Rectal smooth muscle tissue (tissue), 1 donor: ENCODE data around the gene GRIP1.

Source experiments
- H3K27ac ChIP-seq: one replicate; pipeline ENCODE4 v1.7.0; 2013; ENCODE audit warnings: low read depth, low read length, inconsistent platforms
- H3K27me3 ChIP-seq: one replicate; pipeline ENCODE4 v1.7.0; 2013; ENCODE audit warnings: low read length; ENCODE audit not compliant: control insufficient read depth, insufficient read depth
- H3K36me3 ChIP-seq: one replicate; pipeline ENCODE4 v1.7.0; 2013; ENCODE audit warnings: low read length; ENCODE audit not compliant: control insufficient read depth, insufficient read depth
- H3K4me1 ChIP-seq: one replicate; pipeline ENCODE4 v1.7.0; 2013; ENCODE audit warnings: low read length; ENCODE audit not compliant: control insufficient read depth, insufficient read depth
- H3K4me3 ChIP-seq: one replicate; pipeline ENCODE4 v1.7.0; 2013; ENCODE audit warnings: low read length
- H3K9ac ChIP-seq: one replicate; pipeline ENCODE4 v1.7.0; 2013; ENCODE audit warnings: low read length

GRIP1 gene

GRCh38 chr12:66602483-66603143 lies 76.3 kb downstream of the GRIP1 start:
- Histone ChIP-seq H3K27ac (no peak overlapping the region), H3K9ac (no peak overlapping the region), H3K27me3 (no peaks in the 10 kb centered on the region), H3K4me1 (no peaks in the 10 kb centered on the region), H3K4me3 (no peak overlapping the region), H3K36me3 (no peaks in the 10 kb centered on the region)

GRCh38 chr12:66600903-66601302 lies 78.0 kb downstream of the GRIP1 start:
- H3K36me3 ChIP-seq = no peaks in the 10 kb centered on the region
- no peaks in the 10 kb centered on the region for H3K4me1 ChIP-seq
- H3K27me3 ChIP-seq = no peaks in the 10 kb centered on the region
- H3K27ac ChIP-seq = no peak overlapping the region
- H3K9ac ChIP-seq = no peak overlapping the region
- H3K4me3 ChIP-seq = no peak overlapping the region

- H3K27me3 ChIP-seq = no peaks in the 10 kb centered on the region
- H3K4me3 ChIP-seq = no peak overlapping the region
- no peak overlapping the region for H3K9ac ChIP-seq
- no peaks in the 10 kb centered on the region for H3K36me3 ChIP-seq
- no peak overlapping the region for H3K27ac ChIP-seq
- H3K4me1 ChIP-seq = no peaks in the 10 kb centered on the region
Measured at GRCh38 chr12:66599816-66600215, 79.1 kb downstream of the GRIP1 start.

- H3K9ac ChIP-seq = no peak overlapping the region
- H3K27me3 ChIP-seq = no peaks in the 10 kb centered on the region
Measured at GRCh38 chr12:66598608-66599007, 80.3 kb downstream of the GRIP1 start.

GRCh38 chr12:66598079-66598478 lies 80.8 kb downstream of the GRIP1 start:
- no peak overlapping the region for H3K9ac ChIP-seq
- H3K27ac ChIP-seq = no peak overlapping the region
- H3K4me1 ChIP-seq = no peaks in the 10 kb centered on the region
- H3K4me3 ChIP-seq = no peak overlapping the region
- no peaks in the 10 kb centered on the region for H3K36me3 ChIP-seq
- H3K27me3 ChIP-seq = no peaks in the 10 kb centered on the region

More at GRCh38 chr12:66598608-66599007, 80.3 kb downstream of the GRIP1 start:
- Histone ChIP-seq H3K4me1 (no peaks in the 10 kb centered on the region), H3K36me3 (no peaks in the 10 kb centered on the region), H3K4me3 (no peak overlapping the region), H3K27ac (no peak overlapping the region)

GRCh38 chr12:66596199-66596598 lies 82.7 kb downstream of the GRIP1 start:
- H3K4me3 ChIP-seq = no peak overlapping the region
- H3K4me1 ChIP-seq = no peaks in the 10 kb centered on the region
- no peaks in the 10 kb centered on the region for H3K36me3 ChIP-seq
- H3K9ac ChIP-seq = no peak overlapping the region
- no peak overlapping the region for H3K27ac ChIP-seq
- H3K27me3 ChIP-seq = no peaks in the 10 kb centered on the region

GRCh38 chr12:66594688-66595087 lies 84.2 kb downstream of the GRIP1 start:
- H3K36me3 ChIP-seq = no peaks in the 10 kb centered on the region
- H3K9ac ChIP-seq = no peak overlapping the region
- no peak overlapping the region for H3K4me3 ChIP-seq
- no peak overlapping the region for H3K27ac ChIP-seq
- no peaks in the 10 kb centered on the region for H3K27me3 ChIP-seq
- H3K4me1 ChIP-seq = no peaks in the 10 kb centered on the region

GRCh38 chr12:66590275-66590985 lies 88.4 kb downstream of the GRIP1 start:
- Histone ChIP-seq H3K27me3 (no peaks in the 10 kb centered on the region), H3K9ac (no peak overlapping the region), H3K4me3 (no peak overlapping the region), H3K27ac (no peak overlapping the region), H3K4me1 (no peaks in the 10 kb centered on the region), H3K36me3 (no peaks in the 10 kb centered on the region)

GRCh38 chr12:66589095-66589494 lies 89.8 kb downstream of the GRIP1 start:
- Histone ChIP-seq H3K36me3 (no peaks in the 10 kb centered on the region), H3K27me3 (no peaks in the 10 kb centered on the region), H3K4me3 (no peak overlapping the region), H3K9ac (no peak overlapping the region), H3K27ac (no peak overlapping the region), H3K4me1 (no peaks in the 10 kb centered on the region)

- H3K4me3 ChIP-seq = no peak overlapping the region
- H3K36me3 ChIP-seq = no peaks in the 10 kb centered on the region
- no peaks in the 10 kb centered on the region for H3K27me3 ChIP-seq
- H3K9ac ChIP-seq = no peak overlapping the region
- H3K27ac ChIP-seq = no peak overlapping the region
- H3K4me1 ChIP-seq = no peaks in the 10 kb centered on the region
Measured at GRCh38 chr12:66587912-66588311, 91.0 kb downstream of the GRIP1 start.

- H3K27ac ChIP-seq = no peak overlapping the region
- no peaks in the 10 kb centered on the region for H3K36me3 ChIP-seq
- no peak overlapping the region for H3K9ac ChIP-seq
- H3K4me3 ChIP-seq = no peak overlapping the region
- no peaks in the 10 kb centered on the region for H3K27me3 ChIP-seq
- H3K4me1 ChIP-seq = no peaks in the 10 kb centered on the region
Measured at GRCh38 chr12:66584673-66585072, 94.2 kb downstream of the GRIP1 start.

- H3K27me3 ChIP-seq = no peaks in the 10 kb centered on the region
- H3K36me3 ChIP-seq = no peaks in the 10 kb centered on the region
- no peak overlapping the region for H3K27ac ChIP-seq
- H3K4me3 ChIP-seq = no peak overlapping the region
- no peak overlapping the region for H3K9ac ChIP-seq
- no peaks in the 10 kb centered on the region for H3K4me1 ChIP-seq
Measured at GRCh38 chr12:66573605-66574004, 105.3 kb downstream of the GRIP1 start.

GRCh38 chr12:66572845-66573244 lies 106.0 kb downstream of the GRIP1 start:
- Histone ChIP-seq H3K27me3 (no peaks in the 10 kb centered on the region), H3K4me3 (no peak overlapping the region), H3K36me3 (no peaks in the 10 kb centered on the region), H3K9ac (no peak overlapping the region), H3K4me1 (no peaks in the 10 kb centered on the region), H3K27ac (no peak overlapping the region)
